ENCODE data around the gene GDAP1L1.

The GDAP1L1 gene

GRCh38 chr20:44251284-44251683 lies 4.2 kb downstream of the GDAP1L1 start:
- TF ChIP-seq, protein P1, sequence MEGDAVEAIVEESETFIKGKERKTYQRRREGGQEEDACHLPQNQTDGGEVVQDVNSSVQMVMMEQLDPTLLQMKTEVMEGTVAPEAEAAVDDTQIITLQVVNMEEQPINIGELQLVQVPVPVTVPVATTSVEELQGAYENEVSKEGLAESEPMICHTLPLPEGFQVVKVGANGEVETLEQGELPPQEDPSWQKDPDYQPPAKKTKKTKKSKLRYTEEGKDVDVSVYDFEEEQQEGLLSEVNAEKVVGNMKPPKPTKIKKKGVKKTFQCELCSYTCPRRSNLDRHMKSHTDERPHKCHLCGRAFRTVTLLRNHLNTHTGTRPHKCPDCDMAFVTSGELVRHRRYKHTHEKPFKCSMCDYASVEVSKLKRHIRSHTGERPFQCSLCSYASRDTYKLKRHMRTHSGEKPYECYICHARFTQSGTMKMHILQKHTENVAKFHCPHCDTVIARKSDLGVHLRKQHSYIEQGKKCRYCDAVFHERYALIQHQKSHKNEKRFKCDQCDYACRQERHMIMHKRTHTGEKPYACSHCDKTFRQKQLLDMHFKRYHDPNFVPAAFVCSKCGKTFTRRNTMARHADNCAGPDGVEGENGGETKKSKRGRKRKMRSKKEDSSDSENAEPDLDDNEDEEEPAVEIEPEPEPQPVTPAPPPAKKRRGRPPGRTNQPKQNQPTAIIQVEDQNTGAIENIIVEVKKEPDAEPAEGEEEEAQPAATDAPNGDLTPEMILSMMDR (conservative IDR thresholded peaks at IDR 0.05; ENCODE audit: control insufficient read depth, insufficient read depth, low read depth, low read length): no peak
- no peak for DNase-seq (ENCODE audit: low read depth)
- no peak overlapping the region for H3K4me3 ChIP-seq (ENCODE audit: control insufficient read depth, low read depth, low read length)

DNA sequence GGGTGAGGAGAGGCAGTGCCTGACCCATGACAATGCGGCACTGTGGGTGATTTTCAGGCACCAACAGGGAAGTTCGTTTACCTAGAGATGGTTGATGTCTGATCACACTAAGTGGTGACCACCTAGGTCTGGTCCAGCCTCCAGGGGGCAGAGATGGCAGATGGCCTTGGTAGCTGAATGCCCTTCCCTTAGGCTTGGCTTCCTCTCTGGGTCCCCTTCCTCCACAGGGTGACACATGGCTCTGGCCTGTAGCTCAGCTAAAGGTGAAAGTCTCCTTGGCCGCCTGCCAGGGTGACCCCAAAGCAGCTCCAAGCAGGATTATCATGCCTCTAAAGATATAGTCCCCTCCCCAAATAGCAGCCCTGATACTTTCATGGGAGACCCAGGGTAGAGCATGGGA lies 6.4 kb downstream of the GDAP1L1 start:
- TF ChIP-seq, protein P1 (conservative IDR thresholded peaks at IDR 0.05; ENCODE audit: control insufficient read depth, insufficient read depth, low read depth, low read length): peak; percentile 20
- no peak for DNase-seq (ENCODE audit: low read depth)
- no peak overlapping the region for H3K4me3 ChIP-seq (ENCODE audit: control insufficient read depth, low read depth, low read length)

GRCh38 chr20:44254073-44254472 lies 7.0 kb downstream of the GDAP1L1 start:
- no peak overlapping the region for H3K4me3 ChIP-seq (ENCODE audit: control insufficient read depth, low read depth, low read length)
- DNase-seq (ENCODE audit: low read depth): no peak
- TF ChIP-seq, protein P1 (conservative IDR thresholded peaks at IDR 0.05; ENCODE audit: control insufficient read depth, insufficient read depth, low read depth, low read length): no peak

- TF ChIP-seq, protein P1 (conservative IDR thresholded peaks at IDR 0.05; ENCODE audit: control insufficient read depth, insufficient read depth, low read depth, low read length): no peak
- no peak overlapping the region for H3K4me3 ChIP-seq (ENCODE audit: control insufficient read depth, low read depth, low read length)
- DNase-seq (ENCODE audit: low read depth): no peak
Measured at GRCh38 chr20:44255942-44256341, 8.8 kb downstream of the GDAP1L1 start.

DNA sequence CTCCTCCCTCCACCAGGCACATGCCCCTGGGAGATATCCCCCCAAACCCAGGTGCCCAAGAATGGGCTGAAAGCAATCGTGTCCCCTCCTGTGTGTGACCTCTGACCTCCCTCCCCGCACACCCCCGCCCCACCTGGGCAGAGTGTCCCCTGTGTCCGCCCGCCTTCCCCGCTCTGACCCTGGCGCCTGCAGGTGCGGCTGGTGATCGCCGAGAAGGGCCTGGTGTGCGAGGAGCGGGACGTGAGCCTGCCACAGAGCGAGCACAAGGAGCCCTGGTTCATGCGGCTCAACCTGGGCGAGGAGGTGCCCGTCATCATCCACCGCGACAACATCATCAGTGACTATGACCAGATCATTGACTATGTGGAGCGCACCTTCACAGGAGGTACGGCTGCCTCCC lies 9.9 kb downstream of the GDAP1L1 start:
- TF ChIP-seq, protein P1 (conservative IDR thresholded peaks at IDR 0.05; ENCODE audit: control insufficient read depth, insufficient read depth, low read depth, low read length): no peak
- DNase-seq (ENCODE audit: low read depth): no peak
- H3K4me3 ChIP-seq (ENCODE audit: control insufficient read depth, low read depth, low read length): no peak overlapping the region

- no peak for DNase-seq (ENCODE audit: low read depth)
- TF ChIP-seq, protein P1 (conservative IDR thresholded peaks at IDR 0.05; ENCODE audit: control insufficient read depth, insufficient read depth, low read depth, low read length): no peak
- H3K4me3 ChIP-seq (ENCODE audit: control insufficient read depth, low read depth, low read length): no peak overlapping the region
Measured at GRCh38 chr20:44258226-44258890, 11.2 kb downstream of the GDAP1L1 start.

DNA sequence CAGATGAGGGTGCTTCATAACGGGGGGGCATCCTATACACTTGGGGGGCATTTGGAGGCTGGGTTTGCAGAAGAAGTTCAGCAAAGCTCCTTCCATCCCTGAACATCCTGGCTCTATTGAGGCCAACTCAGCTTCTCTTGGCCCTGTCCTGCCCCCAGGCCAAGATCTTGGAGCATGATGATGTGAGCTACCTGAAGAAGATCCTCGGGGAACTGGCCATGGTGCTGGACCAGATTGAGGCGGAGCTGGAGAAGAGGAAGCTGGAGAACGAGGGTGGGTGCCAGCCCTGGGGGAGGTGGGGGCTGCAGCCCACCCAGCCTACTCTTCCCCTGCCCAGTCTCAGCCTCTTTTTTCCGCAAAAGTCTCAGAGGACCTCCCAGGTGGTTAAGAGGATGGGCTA lies 17.2 kb downstream of the GDAP1L1 start:
- TF ChIP-seq, protein P1 (conservative IDR thresholded peaks at IDR 0.05; ENCODE audit: control insufficient read depth, insufficient read depth, low read depth, low read length): no peak
- no peak overlapping the region for H3K4me3 ChIP-seq (ENCODE audit: control insufficient read depth, low read depth, low read length)
- DNase-seq (ENCODE audit: low read depth): no peak

All from fibroblast of mammary gland (primary cell).